GM12878 (cell line): ENCODE results near the gene ZNF444. TPM values are rescaled to one million over a fixed set of nuclear protein-coding genes. Genes with fewer than 3 reads are reported as not detected.

Experiments
- ATAC-seq: fragments of 200-7000 bp; cut with Tn5 transposase; 3 replicates; pipeline ENCODE4 v1.9.1; 2020; ENCODE audit warnings: mild to moderate bottlenecking, moderate library complexity
- BruUV-seq: library from RNA; stranded (reverse); fragments of 400-500 nt; replicated peaks from 2 replicates; lab custom pipeline; 2021; lab: Mats Ljungman, UMichigan
- CTCF ChIA-PET: fragments of 300-600 bp; sonication (Branson Sonifier 250); formaldehyde crosslinking; extraction: SDS; loops from one replicate; lab custom pipeline; 2021; ENCODE audit warnings: inconsistent platforms; lab: Yijun Ruan, JAX
- POLR2A ChIA-PET: fragments of 350-600 bp; formaldehyde crosslinking; extraction: SDS; loops from one replicate; lab custom pipeline; 2021; ENCODE audit warnings: inconsistent platforms; lab: Charles Lee
- RAD21 ChIA-PET: fragments of 300-600 bp; sonication (Branson Sonifier 250); formaldehyde crosslinking; loops from one replicate; lab custom pipeline; 2023; ENCODE audit warnings: antibody characterized with exemption; ENCODE audit not compliant: unreplicated experiment; lab: Charles Lee
- SMC1A ChIA-PET: fragments of 300-600 bp; sonication (Branson Sonifier 250); formaldehyde crosslinking; loops from one replicate; lab custom pipeline; 2023; ENCODE audit not compliant: unreplicated experiment, uncharacterized antibody; lab: Charles Lee
- DNase-seq: peaks from one replicate; pipeline ENCODE4 v3.0.0-alpha.2; 2011; ENCODE audit warnings: low read depth, low spot score
- FAIRE-seq: peaks from 3 replicates; lab custom pipeline; 2011; peaks lifted over from hg19 to GRCh38; lab: Jason Lieb, UNC
- H2AFZ ChIP-seq: 2 replicates; pipeline ENCODE4 v1.6.0; 2011; ENCODE audit warnings: low read depth, low read length, control low read depth; ENCODE audit not compliant: control insufficient read depth
- H3K27ac ChIP-seq: 2 replicates; pipeline ENCODE4 v1.5.1; 2011; ENCODE audit warnings: control low read depth; ENCODE audit not compliant: control insufficient read depth, insufficient read depth
- H3K27me3 ChIP-seq, 2 experiments: replicated peaks in 1 of 2; 2 replicates each; pipeline versions ENCODE4 v1.6.0 to v1.6.1; 2011; ENCODE audit warnings: low read length in 1 of 2; ENCODE audit not compliant: control insufficient read depth in 2 of 2, insufficient read depth in 2 of 2
- H3K36me3 ChIP-seq, 2 experiments: 2 replicates each; pipeline ENCODE4 v1.5.1; 2011; ENCODE audit warnings: low read length in 1 of 2; ENCODE audit not compliant: control insufficient read depth in 2 of 2, insufficient read depth in 2 of 2
- H3K4me1 ChIP-seq: 2 replicates; pipeline ENCODE4 v1.6.1; 2011; ENCODE audit warnings: mild to moderate bottlenecking, low read length, moderate library complexity, mixed read lengths; ENCODE audit not compliant: control insufficient read depth, insufficient read depth
- H3K4me2 ChIP-seq: 2 replicates; pipeline ENCODE4 v1.6.0; 2011; ENCODE audit warnings: control low read depth; ENCODE audit not compliant: control insufficient read depth, insufficient read depth
- H3K4me3 ChIP-seq: fragments of 200-600 bp; sonication (generic); 2 replicates; pipeline ENCODE4 v1.5.1; 2016
- H3K79me2 ChIP-seq: 2 replicates; pipeline ENCODE4 v1.6.0; 2011; ENCODE audit warnings: low read length; ENCODE audit not compliant: control insufficient read depth, insufficient read depth
- H3K9ac ChIP-seq: 2 replicates; pipeline ENCODE4 v1.8.0; 2011; ENCODE audit warnings: low read length, control low read depth, mixed read lengths; ENCODE audit not compliant: control insufficient read depth, insufficient read depth
- H3K9me3 ChIP-seq: replicated peaks from 3 replicates; pipeline ENCODE4 v1.5.1; 2011; ENCODE audit warnings: mild to moderate bottlenecking, low read length; ENCODE audit not compliant: control insufficient read depth, insufficient read depth
- H4K20me1 ChIP-seq: 2 replicates; pipeline ENCODE4 v1.6.0; 2011; ENCODE audit not compliant: control insufficient read depth, insufficient read depth
- GATAD2B ChIP-seq: fragments of 450-650 bp; conservative IDR thresholded peaks from 2 replicates; pipeline ENCODE4 v1.6.1; 2017; ENCODE audit warnings: low read depth, mild to moderate bottlenecking, moderate library complexity
- SP1 ChIP-seq: IDR thresholded peaks from one replicate; pipeline ENCODE4 v1.6.1; 2011; ENCODE audit warnings: low read depth, low read length
- SREBF2 ChIP-seq: IDR thresholded peaks from 2 replicates; pipeline ENCODE4 v1.6.1; 2012; ENCODE audit warnings: mild to moderate bottlenecking, low read length
- WRNIP1 ChIP-seq: IDR thresholded peaks from 2 replicates; pipeline ENCODE4 v1.6.1; 2011; ENCODE audit warnings: low read depth, low read length, improper control_type of control experiment, borderline replicate concordance
- WGBS: methylation state at CpG from one replicate; pipeline ENCODE4 v1.1.6; 2016; ENCODE audit warnings: low lambda C conversion rate; ENCODE audit not compliant: insufficient replicate concordance, insufficient coverage; ENCODE audit errors: missing lambda C conversion rate; 5-methylcytosine and 5-hydroxymethylcytosine counted together
- in situ Hi-C: fragments of 300-500 bp; cut with MboI; formaldehyde crosslinking; loops from 9 replicates; pipeline ENCODE4 v1.14.3; 2018; ENCODE audit warnings: mixed read lengths
- intact Hi-C: fragments of 100-400 bp; cut with micrococcal nuclease; formaldehyde crosslinking; loops from one replicate; pipeline ENCODE4 v1.14.2; 2022; ENCODE audit not compliant: unreplicated experiment
- polyA plus RNA-seq, 11 experiments: library from polyadenylated mRNA; depleted of rRNA in 4 of 11; unstranded in 6 of 11; stranded (reverse) in 5 of 11; fragments of >200 nt; fragmentation: Nextera tagmentation in 4 of 11; fragmentation: Illumina TruSeq in 1 of 11; extraction: Ambion mirVana in 4 of 11; extraction: Trizol in 1 of 11; gene quantifications; 1 replicate in 1 of 11; 2 replicates in 10 of 11; pipeline versions ENCODE4 v1.2.1 to v1.2.3, GENCODE V29; 2011 to 2016; ENCODE audit warnings: inconsistent platforms in 2 of 11, missing spikeins in 2 of 11, low read depth in 1 of 11
- total RNA-seq, 4 experiments: library from RNA; depleted of rRNA in 3 of 4; stranded (reverse); fragments of >200 nt in 3 of 4; fragmentation: Illumina TruSeq in 1 of 4; extraction: Trizol in 1 of 4; gene quantifications; 2 replicates each; pipeline versions ENCODE4 v1.2.1 to v1.2.3, GENCODE V29; 2013 to 2021
- TF ChIP-seq, protein P1 (sequence below): fragments of 450-650 bp; IDR thresholded peaks from 2 replicates; pipeline ENCODE4 v1.6.1; 2016; ENCODE audit warnings: mild to moderate bottlenecking
- TF ChIP-seq, protein P2 (sequence below): fragments of 450-650 bp; IDR thresholded peaks from 2 replicates; pipeline ENCODE4 v1.6.1; 2016; ENCODE audit warnings: mild to moderate bottlenecking, moderate library complexity, borderline replicate concordance
- TF ChIP-seq, protein P3 (sequence below): IDR thresholded peaks from 2 replicates; pipeline ENCODE4 v1.6.1; 2011; ENCODE audit warnings: borderline replicate concordance, low read depth, mild to moderate bottlenecking, moderate library complexity, low read length; ENCODE audit not compliant: insufficient read depth, poor library complexity, severe bottlenecking

The ZNF444 gene
- total and polyA plus RNA-seq, 10 of the 15 experiments (the other 5 are each of a cell fraction or from before 2014, with no cell fraction given) = 0.45 to 28.2 (median 11.6) TPM

DNA sequence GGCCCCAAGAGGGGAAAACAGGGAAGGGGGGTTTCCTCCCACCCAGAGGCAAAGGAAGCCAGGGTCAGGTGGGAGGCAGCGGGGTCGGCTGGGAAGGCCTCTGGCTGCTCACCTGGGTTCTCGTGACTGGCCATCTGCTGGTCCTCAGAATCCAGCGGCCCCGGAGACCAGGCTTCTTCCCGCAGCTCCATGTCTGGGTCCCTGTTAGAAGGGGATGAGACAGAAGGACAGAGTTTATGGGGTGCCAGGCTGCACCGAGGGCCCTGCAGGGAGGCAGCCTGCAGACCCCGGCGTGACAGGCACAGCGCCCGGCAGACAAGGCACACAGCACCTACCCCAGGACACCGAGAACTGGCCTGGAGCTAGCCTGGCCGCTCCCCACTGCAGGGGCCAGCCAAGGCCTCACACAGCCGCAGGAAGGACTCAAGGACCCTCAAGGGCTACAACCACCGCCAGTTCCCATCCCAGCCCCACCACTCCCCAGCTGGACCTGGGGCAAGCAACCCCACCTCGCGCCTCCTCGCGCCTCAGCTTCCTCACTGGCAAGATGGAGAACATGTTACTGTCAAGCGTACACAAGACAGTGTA lies 38.0 kb upstream of the ZNF444 start:
- Histone ChIP-seq H2AFZ (no peak overlapping the region), H3K4me2 (no peak overlapping the region), H3K9me3 (no peaks in the 10 kb centered on the region), H3K4me3 (no peak overlapping the region), H4K20me1 (no peaks in the 10 kb centered on the region), H3K27ac (no peak overlapping the region), H3K27me3 (no peaks in the 10 kb centered on the region), H3K36me3 (peaks cover 0 to 28% of the 10 kb centered on the region in 2 experiments; a peak in 3 of 4 replicates), H3K79me2 (peaks cover 28% of the 10 kb centered on the region), H3K9ac (no peak overlapping the region), H3K4me1 (no peaks in the 10 kb centered on the region; the same call in 1 of the 2 replicates)
- no TSS peak for BruUV-seq
- intact Hi-C loops = no loop called here
- no peak for TF ChIP-seq SP1
- no peak for TF ChIP-seq GATAD2B
- TF ChIP-seq WRNIP1 = no peak
- no peak for TF ChIP-seq SREBF2
- TF ChIP-seq, protein P1, sequence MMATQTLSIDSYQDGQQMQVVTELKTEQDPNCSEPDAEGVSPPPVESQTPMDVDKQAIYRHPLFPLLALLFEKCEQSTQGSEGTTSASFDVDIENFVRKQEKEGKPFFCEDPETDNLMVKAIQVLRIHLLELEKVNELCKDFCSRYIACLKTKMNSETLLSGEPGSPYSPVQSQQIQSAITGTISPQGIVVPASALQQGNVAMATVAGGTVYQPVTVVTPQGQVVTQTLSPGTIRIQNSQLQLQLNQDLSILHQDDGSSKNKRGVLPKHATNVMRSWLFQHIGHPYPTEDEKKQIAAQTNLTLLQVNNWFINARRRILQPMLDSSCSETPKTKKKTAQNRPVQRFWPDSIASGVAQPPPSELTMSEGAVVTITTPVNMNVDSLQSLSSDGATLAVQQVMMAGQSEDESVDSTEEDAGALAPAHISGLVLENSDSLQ = no peak
- in situ Hi-C loops = no loop called here
- 91% methylated on average over 17 of the region's 20 CpGs for WGBS
- ChIA-PET RAD21 (no interaction called here), CTCF (interaction anchor here (1.3 kb wide), 1 partner anchor 37 kb away, joined by 3 read pairs; no protein-coding TSS in a partner anchor), POLR2A (no interaction called here), SMC1A (no interaction called here)
- ATAC-seq = no peak
- FAIRE-seq = no peak
- DNase-seq = no peak

DNA sequence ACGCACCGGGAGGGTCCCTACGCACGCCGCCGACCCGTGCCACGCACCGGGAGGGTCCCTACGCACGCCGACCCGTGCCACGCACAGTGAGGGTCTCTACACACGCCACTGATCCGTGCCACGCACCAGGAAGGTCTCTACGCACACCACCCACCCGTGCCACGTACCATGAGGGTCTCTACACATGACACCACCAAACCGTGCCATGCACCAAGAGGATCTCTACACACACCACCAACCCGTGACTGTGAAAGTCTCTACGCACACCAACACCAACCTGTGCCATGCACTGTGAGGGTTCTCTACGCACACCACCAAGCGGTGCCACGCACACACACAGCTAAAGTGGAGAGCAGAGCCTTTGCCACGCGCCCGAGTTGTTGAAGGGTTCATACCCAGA lies 36.7 kb upstream of the ZNF444 start:
- in situ Hi-C loops = no loop called here
- WGBS = 98% methylated on average over 26 of the region's 29 CpGs
- peaks cover 0 to 22% of the 10 kb centered on the region in 2 experiments; a peak in 3 of 4 replicates for H3K36me3 ChIP-seq
- peaks cover 41% of the 10 kb centered on the region for H3K79me2 ChIP-seq
- H4K20me1 ChIP-seq = no peaks in the 10 kb centered on the region; the same call in 1 of the 2 replicates
- ChIA-PET POLR2A (no interaction called here), SMC1A (no interaction called here), CTCF (interaction anchor here (0.7 to 1.5 kb wide), 7 partner anchors 27 to 149 kb away, joined by 3 to 6 read pairs (median 4); no protein-coding TSS in a partner anchor), RAD21 (interaction anchor here (1.3 kb wide), 1 partner anchor 67 kb away, joined by 3 read pairs; no protein-coding TSS in a partner anchor)
- no peak overlapping the region for H3K4me2 ChIP-seq
- DNase-seq (no peak), FAIRE-seq (no peak), ATAC-seq (no peak)
- H2AFZ ChIP-seq = no peak overlapping the region
- peaks cover 7% of the 10 kb centered on the region for H3K4me1 ChIP-seq
- no peaks in the 10 kb centered on the region for H3K9me3 ChIP-seq
- intact Hi-C loops = no loop called here
- no peaks in the 10 kb centered on the region for H3K27me3 ChIP-seq
- no TSS peak for BruUV-seq
- no peak overlapping the region for H3K9ac ChIP-seq
- H3K4me3 ChIP-seq = no peak overlapping the region
- no peak overlapping the region for H3K27ac ChIP-seq
- TF ChIP-seq, protein P2, sequence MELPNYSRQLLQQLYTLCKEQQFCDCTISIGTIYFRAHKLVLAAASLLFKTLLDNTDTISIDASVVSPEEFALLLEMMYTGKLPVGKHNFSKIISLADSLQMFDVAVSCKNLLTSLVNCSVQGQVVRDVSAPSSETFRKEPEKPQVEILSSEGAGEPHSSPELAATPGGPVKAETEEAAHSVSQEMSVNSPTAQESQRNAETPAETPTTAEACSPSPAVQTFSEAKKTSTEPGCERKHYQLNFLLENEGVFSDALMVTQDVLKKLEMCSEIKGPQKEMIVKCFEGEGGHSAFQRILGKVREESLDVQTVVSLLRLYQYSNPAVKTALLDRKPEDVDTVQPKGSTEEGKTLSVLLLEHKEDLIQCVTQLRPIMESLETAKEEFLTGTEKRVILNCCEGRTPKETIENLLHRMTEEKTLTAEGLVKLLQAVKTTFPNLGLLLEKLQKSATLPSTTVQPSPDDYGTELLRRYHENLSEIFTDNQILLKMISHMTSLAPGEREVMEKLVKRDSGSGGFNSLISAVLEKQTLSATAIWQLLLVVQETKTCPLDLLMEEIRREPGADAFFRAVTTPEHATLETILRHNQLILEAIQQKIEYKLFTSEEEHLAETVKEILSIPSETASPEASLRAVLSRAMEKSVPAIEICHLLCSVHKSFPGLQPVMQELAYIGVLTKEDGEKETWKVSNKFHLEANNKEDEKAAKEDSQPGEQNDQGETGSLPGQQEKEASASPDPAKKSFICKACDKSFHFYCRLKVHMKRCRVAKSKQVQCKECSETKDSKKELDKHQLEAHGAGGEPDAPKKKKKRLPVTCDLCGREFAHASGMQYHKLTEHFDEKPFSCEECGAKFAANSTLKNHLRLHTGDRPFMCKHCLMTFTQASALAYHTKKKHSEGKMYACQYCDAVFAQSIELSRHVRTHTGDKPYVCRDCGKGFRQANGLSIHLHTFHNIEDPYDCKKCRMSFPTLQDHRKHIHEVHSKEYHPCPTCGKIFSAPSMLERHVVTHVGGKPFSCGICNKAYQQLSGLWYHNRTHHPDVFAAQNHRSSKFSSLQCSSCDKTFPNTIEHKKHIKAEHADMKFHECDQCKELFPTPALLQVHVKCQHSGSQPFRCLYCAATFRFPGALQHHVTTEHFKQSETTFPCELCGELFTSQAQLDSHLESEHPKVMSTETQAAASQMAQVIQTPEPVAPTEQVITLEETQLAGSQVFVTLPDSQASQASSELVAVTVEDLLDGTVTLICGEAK = no peak
- TF ChIP-seq, protein P3, sequence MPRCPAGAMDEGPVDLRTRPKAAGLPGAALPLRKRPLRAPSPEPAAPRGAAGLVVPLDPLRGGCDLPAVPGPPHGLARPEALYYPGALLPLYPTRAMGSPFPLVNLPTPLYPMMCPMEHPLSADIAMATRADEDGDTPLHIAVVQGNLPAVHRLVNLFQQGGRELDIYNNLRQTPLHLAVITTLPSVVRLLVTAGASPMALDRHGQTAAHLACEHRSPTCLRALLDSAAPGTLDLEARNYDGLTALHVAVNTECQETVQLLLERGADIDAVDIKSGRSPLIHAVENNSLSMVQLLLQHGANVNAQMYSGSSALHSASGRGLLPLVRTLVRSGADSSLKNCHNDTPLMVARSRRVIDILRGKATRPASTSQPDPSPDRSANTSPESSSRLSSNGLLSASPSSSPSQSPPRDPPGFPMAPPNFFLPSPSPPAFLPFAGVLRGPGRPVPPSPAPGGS = no peak
